NCI-H345 treated with DMSO at 0.1 percent for 48 hours (cell line): Measurements from ENCODE around the gene CYP1A1.
A peak's percentile ranks its signal among the peaks of the same experiment; 100 is the strongest.

Source experiments
- DNase-seq: peaks from one replicate; lab custom pipeline; 2025; ENCODE audit not compliant: unreplicated experiment; lab: John Stamatoyannopoulos, UW

CYP1A1 gene

DNA sequence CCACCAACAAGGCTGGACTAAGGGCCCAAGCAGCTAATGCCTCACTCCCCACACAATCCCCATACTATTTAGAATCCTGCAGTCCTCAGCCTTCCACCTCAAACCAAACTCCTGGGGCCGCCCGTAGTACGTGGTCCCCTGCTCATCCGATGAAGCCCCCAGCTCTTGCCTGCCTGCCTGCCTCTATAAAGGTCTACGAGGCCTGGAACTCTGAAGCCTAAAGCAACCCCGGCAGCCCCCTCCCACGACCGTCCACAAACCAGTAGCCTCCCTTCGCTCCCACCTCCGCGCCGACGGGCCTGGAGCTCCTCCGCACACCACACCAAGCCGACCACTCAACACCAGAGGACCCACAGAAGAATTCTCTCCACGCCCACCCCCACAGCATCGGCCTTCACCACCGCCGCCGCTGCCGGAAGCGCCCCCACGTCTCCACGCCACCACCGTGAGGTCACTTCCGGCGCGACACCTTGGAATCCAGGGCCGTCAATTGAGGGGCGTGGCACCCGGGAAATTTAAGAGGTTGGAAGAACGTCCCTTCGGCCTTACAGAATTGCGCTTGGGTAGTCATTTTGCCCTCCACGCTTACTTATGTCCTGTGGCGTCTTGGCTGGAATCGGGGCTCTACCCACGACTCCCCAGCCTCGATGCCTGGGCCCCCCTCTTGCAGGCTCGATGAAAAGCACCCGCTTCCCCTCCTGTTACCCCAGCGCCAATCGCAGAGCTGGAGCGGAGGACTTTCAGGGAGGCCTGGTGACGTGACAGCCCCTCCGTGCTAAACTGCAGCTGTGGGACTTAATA, 29.5 kb downstream of the CYP1A1 start, which contains the start of gene EDC3:
EDC3 (minus strand) TSS at position 428 of the 801 bp plus-strand sequence. CDS start 20,900 bp downstream, outside the sequence.
- DNase-seq: peak; percentile 70

DNA sequence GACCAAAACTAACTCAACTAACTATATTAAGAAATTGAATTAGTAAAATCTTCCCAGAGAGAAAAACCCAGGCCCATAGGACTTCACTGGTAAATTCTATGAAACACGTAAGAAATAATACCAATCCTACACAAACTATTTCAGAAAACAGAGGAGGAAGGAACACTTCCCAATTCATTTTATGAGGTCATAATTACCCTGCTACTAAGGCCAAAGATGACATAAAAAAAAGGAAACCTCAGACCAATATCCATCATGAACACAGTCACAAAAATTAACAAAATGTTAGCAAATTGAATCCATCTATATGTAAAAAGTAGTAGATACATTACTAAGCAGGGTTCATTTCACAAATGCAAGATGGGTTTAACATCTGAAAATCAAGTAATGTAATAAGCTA, 33.0 kb downstream of the CYP1A1 start:
- no peak for DNase-seq

DNA sequence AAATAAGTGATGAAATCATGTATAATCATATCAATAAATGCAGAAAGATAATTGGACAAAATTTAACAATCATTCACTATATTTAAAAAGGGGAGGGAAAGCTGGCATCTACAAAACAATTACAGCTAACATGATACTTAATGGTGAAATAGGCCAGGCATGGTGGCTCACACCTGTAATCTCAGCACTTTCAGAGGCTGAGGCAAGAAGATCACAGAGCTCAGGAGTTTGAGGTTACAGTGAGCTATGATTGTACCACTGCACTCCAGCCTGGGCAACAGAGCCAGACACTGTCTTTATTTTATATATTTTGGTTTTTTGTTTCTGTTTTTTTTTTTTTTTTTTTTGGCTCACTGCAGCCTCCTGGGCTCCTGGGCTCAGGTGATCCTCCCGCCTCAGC, 41.6 kb downstream of the CYP1A1 start:
- no peak for DNase-seq

DNA sequence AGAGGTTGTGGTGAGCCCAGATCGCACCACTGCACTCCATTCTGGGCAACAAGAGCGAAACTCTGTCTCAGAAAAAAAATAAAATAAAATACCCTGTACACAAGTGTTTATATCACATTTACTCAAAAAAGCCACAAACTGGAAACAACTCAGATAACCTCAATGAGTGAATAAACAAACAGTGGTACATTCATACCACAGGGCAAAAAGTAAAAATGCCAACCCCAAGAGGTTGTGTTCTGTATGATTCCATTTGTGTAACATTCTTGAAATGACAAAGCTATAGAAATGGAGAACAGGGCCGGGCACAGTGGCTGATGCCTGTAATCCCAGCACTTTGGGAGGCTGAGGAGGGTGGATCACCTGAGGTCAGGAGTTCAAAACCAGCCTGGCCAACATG, 42.4 kb downstream of the CYP1A1 start:
- no peak for DNase-seq

DNA sequence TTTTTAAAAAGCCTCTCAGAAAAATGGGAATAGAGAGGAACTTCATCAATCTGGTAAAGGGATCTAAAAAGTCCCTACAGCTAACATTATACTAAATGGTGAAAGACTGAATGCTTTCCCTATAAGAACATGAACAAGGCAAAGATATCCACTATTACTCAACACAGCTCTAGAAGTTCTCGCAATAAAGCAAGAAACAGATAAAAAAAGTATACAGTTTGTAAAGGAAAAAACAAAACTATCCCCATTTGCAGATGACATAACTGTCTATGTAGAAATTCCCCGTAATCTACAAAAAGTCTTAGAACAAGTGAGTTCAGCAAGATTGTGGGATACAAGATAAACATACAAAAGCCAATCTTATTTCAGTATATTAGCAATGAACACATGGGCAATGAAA, 44.9 kb downstream of the CYP1A1 start:
- no peak for DNase-seq

DNA sequence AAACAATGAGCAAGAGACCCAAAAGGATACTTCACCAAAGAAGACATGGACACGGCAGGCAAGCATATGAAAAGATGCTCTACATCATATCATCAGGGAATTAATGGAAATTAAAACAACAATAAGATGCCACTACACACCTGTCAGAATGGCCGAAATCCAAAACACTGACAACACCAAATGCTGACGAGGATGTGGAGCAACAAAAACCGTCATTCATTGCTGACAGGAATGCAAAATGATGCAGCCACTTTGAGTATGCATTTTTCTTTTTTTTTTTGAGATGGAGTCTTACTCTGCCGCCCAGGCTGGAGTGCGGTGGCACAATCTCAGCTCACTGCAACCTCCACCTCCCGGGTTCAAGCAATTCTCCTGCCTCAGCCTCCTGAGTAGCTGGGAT, 48.5 kb downstream of the CYP1A1 start:
- no peak for DNase-seq

DNA sequence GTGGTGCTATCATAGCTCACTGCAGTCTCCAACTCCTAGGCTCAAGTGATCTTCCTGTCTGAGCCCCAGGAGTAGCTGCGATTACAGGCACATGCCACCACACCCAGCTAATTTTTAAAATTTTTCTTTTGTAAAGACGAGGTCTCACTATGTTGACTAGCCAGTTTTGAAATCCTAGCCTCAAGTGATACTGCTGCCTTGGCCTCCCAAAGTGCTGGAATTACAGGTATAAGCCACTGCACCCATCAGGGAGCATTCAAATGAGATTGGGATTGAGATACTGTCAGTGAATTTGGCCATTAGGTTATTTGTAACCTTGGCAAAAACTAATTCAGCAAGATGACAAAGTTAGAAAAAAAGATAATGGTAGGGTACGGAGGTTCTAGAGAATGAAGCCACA, 51.2 kb downstream of the CYP1A1 start:
- no peak for DNase-seq

DNA sequence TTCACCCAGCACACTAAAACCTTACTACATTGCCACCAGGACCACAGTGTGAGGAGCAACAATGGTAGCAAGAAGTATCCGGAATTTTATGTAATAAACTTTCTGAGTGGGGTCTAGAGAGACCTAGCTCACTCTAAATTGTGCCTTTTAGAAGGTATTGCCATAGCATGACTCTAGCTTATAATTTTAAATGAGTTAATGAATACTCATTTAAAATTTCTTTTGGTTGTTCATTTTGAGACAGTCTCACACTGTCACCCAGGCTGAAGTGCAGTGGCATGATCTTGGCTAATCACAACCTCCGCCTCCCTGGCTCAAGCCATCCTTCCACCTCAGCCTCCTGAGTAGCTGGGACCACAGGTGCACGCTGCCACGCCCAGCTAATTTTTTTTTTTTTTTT, 55.7 kb downstream of the CYP1A1 start:
- DNase-seq: no peak
